Measurements from ENCODE around the gene TKTL1. TPM values are rescaled to one million over a fixed set of nuclear protein-coding genes. Genes with fewer than 3 reads are reported as not detected.

TKTL1 gene
- total and polyA plus RNA-seq, 12 donors, result 2.6 to 14.1 (median 7.3) TPM

DNA sequence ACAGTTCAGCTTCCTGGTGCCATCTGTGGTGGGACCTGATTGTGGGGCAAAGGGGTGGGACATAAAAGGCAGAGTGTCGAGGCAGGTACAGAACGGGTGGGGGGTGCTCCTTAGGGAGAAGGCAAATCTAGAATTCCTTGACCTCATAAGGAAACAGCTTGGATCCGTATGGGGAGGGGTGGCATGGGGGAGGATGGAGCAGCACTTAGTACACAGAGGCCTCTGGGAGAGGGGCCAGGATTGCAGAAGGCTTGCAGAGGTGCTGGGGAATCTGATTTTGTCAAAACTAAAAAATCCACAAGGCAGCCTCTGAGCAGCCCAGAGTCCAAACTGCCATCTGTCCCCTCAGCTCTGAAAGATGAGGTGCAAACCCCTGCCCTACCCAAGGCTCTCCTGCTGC lies 81.2 kb downstream of the TKTL1 start:
- Histone ChIP-seq H3K36me3 (peaks cover 0 to 15% (median 0%) of the 10 kb centered on the region in 9 donors), H3K4me3 (no peak overlapping the region), H3K27ac (peak overlapping the region in 1 of 10 donors; percentile 93), H3K9me3 (peaks cover 0 to 8% (median 0%) of the 10 kb centered on the region in 11 donors), H3K27me3 (no peaks in the 10 kb centered on the region), H3K4me1 (peaks cover 0 to 45% (median 37%) of the 10 kb centered on the region in 9 donors)
- 70 to 74% methylated on average over 3 of the region's 3 CpGs for WGBS, 2 donors
- intact Hi-C loops (cut with DNase I), result no loop called here
- TF ChIP-seq, protein P1, sequence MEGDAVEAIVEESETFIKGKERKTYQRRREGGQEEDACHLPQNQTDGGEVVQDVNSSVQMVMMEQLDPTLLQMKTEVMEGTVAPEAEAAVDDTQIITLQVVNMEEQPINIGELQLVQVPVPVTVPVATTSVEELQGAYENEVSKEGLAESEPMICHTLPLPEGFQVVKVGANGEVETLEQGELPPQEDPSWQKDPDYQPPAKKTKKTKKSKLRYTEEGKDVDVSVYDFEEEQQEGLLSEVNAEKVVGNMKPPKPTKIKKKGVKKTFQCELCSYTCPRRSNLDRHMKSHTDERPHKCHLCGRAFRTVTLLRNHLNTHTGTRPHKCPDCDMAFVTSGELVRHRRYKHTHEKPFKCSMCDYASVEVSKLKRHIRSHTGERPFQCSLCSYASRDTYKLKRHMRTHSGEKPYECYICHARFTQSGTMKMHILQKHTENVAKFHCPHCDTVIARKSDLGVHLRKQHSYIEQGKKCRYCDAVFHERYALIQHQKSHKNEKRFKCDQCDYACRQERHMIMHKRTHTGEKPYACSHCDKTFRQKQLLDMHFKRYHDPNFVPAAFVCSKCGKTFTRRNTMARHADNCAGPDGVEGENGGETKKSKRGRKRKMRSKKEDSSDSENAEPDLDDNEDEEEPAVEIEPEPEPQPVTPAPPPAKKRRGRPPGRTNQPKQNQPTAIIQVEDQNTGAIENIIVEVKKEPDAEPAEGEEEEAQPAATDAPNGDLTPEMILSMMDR (IDR thresholded peaks at IDR 0.05), result no peak
- ATAC-seq (no peak), DNase-seq (no peak)

DNA sequence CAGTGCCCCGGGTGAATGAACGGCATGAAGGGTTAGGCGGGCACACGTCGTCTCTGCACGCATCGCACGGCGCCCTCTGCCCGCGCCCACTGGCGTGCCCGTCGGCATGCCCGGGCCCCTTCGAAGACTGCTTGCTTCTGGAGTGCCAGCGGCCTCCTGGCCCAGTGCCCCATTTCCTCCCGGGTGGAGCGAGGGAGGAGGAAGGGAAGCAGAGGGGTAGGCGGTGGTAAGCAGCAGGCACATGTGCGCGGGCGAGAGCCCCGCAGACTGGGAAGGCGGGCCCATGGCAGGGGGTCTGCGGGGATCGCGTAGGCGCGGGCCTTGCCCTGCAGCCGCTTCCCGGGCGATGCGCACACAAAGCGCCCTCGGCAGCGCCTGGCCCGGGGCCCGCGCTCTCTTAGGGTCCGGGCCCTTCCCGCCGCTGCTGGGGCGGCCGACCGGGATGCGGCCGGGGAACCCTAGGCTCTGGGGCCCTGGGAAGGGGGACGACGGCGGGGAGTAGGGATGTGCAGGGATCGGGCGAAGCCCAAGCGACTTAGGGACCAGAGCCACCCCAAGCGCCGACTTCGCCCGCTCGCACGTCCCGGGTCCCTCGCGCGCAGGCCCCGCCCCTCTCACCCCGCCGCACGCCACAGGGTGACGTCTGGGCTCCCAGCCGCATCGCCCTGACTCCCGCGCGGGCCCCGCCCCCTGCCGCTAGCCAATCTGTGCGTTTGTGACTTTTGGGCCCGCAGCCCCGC lies 82.6 kb downstream of the TKTL1 start:
- H3K4me1 ChIP-seq, result peaks cover 0 to 33% (median 25%) of the 10 kb centered on the region in 9 donors
- H3K27ac ChIP-seq, result peak overlapping the region; percentile 57 to 97 (median 94)
- peak in 2 of 8 donors; percentile 6 to 9 for ATAC-seq
- TF ChIP-seq, protein P1 (IDR thresholded peaks at IDR 0.05), result peak in 1 of 9 donors; percentile 11
- peak overlapping the region; percentile 25 to 66 (median 50) for H3K4me3 ChIP-seq
- H3K36me3 ChIP-seq, result peaks cover 0 to 20% (median 0%) of the 10 kb centered on the region in 9 donors
- 0 to 1% methylated on average over 31 to 79 of the region's 79 CpGs for WGBS, 2 donors
- peaks cover 0 to 6% (median 0%) of the 10 kb centered on the region in 11 donors for H3K9me3 ChIP-seq
- H3K27me3 ChIP-seq, result no peaks in the 10 kb centered on the region
- intact Hi-C loops (cut with DNase I), result no loop called here
- DNase-seq, result peak in 1 of 2 donors; percentile 67

DNA sequence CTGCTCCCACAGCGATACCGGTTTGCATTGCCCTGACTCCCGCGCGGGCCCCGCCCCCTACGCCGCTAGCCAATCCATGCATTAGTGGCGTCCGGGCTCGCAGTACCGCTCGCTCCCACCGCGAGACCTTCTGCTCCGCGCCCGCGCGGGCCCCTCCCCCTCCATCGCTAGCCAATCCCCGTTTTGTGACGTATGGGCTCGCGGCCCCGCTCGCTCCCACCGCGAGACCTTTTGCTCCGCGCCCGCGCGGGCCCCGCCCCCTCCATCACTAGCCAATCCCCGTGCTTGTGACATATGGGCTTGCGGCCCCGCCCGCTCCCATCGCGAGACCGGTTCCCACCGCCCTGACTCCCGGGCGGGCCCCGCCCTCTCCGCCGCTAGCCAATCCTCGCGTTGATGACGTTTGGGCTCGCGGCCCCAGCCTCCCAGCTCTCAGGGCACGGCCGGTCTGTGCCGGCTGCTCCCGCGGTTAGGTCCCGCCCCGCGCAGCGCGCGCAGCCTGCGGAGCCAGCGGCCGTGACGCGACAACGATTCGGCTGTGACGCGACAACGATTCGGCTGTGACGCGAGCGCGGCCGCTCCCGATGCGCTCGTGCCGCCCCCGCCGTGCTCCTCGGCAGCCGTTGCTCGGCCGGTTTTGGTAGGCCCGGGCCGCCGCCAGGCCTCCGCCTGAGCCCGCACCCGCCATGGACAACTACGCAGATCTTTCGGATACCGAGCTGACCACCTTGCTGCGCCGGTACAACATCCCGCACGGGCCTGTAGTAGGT lies 83.4 kb downstream of the TKTL1 start, which contains the start of gene EMD:
Gene EMD (plus strand): TSS at position 497 of the 770 bp plus-strand sequence. CDS start 190 bp downstream, at position 687.
- Histone ChIP-seq H3K4me3 (peak within 1 kb of the TSS; percentile 53 to 93 (median 82)), H3K36me3 (peaks cover 0 to 20% (median 0%) of the 10 kb centered on the region in 9 donors), H3K27me3 (no peaks in the 10 kb centered on the region), H3K27ac (peak within 1 kb of the TSS; percentile 92 to 99 (median 98)), H3K4me1 (peaks cover 0 to 27% (median 18%) of the 10 kb centered on the region in 9 donors), H3K9me3 (peaks cover 0 to 6% (median 0%) of the 10 kb centered on the region in 11 donors)
- peak; percentile 96 to 97 for DNase-seq
- WGBS, 2 donors, result 0% methylated on average over 33 to 86 of the region's 103 CpGs
- peak; percentile 87 to 95 (median 92) for ATAC-seq
- intact Hi-C loops (cut with DNase I), result no loop called here
- TF ChIP-seq, protein P1 (IDR thresholded peaks at IDR 0.05), result peak in 1 of 9 donors; percentile 6

DNA sequence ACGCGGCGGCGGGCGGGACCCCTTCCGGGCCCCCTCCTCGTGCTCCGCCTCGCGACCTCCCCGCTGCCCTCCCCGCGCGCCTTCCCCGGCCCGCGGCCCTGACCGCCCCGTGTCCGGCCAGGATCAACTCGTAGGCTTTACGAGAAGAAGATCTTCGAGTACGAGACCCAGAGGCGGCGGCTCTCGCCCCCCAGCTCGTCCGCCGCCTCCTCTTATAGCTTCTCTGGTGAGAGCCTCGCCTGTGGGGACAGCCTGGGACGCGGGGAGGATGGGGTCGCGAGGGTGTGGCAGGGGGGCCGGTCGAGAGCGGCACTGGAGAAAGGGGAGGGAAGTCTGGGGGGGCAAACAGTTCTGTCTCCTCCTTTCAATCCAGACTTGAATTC lies 84.0 kb downstream of the TKTL1 start:
- ATAC-seq (peak in 1 of 8 donors; percentile 1), DNase-seq (no peak)
- H3K4me3 ChIP-seq, result peak overlapping the region; percentile 53 to 93 (median 82)
- peaks cover 0 to 20% (median 0%) of the 10 kb centered on the region in 9 donors for H3K36me3 ChIP-seq
- TF ChIP-seq, protein P1 (IDR thresholded peaks at IDR 0.05), result no peak
- 0% methylated on average over 5 to 37 of the region's 38 CpGs for whole genome bisulfite sequencing, 2 donors
- peaks cover 0 to 6% (median 0%) of the 10 kb centered on the region in 11 donors for H3K9me3 ChIP-seq
- H3K4me1 ChIP-seq, result peaks cover 0 to 29% (median 15%) of the 10 kb centered on the region in 9 donors
- intact Hi-C loops (cut with DNase I), result no loop called here
- no peaks in the 10 kb centered on the region for H3K27me3 ChIP-seq
- H3K27ac ChIP-seq, result peak overlapping the region; percentile 91 to 99 (median 98)

Data from heart right ventricle (tissue), 16 donors.